ENCODE measurements around the gene MYO18A. TPM values are rescaled to one million over a fixed set of nuclear protein-coding genes. Genes with fewer than 3 reads are reported as not detected.

Gene MYO18A
- total and polyA plus RNA-seq, 2 donors from 2014 or later, result 25.6 to 60.7 TPM

DNA sequence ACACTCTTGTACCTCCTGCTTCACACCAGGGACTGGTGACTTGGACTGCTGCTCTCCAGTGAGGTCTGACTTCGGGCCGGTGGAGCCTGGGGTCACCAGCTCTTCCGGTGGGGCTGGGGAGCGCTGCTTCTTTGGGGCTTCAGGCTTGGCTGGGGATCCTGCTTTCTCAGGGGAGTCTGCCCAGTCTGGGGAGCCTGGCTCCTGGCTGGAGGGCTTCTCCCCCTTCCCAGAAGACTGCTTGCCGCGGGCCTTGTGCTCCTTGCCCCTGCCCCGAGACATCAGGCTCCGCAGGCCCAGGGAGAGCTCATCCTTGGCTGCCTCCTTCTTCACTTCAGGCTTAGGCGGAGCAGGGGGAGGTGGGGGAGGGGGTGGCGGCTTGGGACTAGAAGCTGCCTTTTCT is 52.4 kb downstream of the MYO18A start:
- Histone ChIP-seq H3K9ac (ENCODE audit: low read length in 3 of 3) (no peak overlapping the region), H3K4me1 (ENCODE audit: control insufficient read depth in 2 of 3, insufficient read depth in 2 of 3, low read depth in 1 of 3, low read length in 3 of 3) (peaks cover 0 to 4% (median 2%) of the 10 kb centered on the region in 3 donors), H3K27me3 (ENCODE audit: control insufficient read depth, insufficient read depth, low read length) (no peaks in the 10 kb centered on the region), H3K27ac (ENCODE audit: low read depth in 2 of 2, low read length in 2 of 2) (no peak overlapping the region), H3K9me3 (ENCODE audit: control insufficient read depth in 2 of 3, insufficient read depth in 1 of 3, low read length in 3 of 3) (no peaks in the 10 kb centered on the region), H3K4me3 (ENCODE audit: low read length in 3 of 3) (no peak overlapping the region), H3K36me3 (ENCODE audit: control insufficient read depth in 2 of 3, insufficient read depth in 3 of 3, low read length in 3 of 3) (peaks cover 0 to 7% (median 0%) of the 10 kb centered on the region in 3 donors)
- DNase-seq (no peak), FAIRE-seq (no peak)
- TF ChIP-seq, protein P1, sequence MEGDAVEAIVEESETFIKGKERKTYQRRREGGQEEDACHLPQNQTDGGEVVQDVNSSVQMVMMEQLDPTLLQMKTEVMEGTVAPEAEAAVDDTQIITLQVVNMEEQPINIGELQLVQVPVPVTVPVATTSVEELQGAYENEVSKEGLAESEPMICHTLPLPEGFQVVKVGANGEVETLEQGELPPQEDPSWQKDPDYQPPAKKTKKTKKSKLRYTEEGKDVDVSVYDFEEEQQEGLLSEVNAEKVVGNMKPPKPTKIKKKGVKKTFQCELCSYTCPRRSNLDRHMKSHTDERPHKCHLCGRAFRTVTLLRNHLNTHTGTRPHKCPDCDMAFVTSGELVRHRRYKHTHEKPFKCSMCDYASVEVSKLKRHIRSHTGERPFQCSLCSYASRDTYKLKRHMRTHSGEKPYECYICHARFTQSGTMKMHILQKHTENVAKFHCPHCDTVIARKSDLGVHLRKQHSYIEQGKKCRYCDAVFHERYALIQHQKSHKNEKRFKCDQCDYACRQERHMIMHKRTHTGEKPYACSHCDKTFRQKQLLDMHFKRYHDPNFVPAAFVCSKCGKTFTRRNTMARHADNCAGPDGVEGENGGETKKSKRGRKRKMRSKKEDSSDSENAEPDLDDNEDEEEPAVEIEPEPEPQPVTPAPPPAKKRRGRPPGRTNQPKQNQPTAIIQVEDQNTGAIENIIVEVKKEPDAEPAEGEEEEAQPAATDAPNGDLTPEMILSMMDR (IDR thresholded peaks at IDR 0.05; ENCODE audit: borderline replicate concordance, extremely low read depth, insufficient read depth), result no peak
- intact Hi-C loops (cut with DNase I), result no loop called here

DNA sequence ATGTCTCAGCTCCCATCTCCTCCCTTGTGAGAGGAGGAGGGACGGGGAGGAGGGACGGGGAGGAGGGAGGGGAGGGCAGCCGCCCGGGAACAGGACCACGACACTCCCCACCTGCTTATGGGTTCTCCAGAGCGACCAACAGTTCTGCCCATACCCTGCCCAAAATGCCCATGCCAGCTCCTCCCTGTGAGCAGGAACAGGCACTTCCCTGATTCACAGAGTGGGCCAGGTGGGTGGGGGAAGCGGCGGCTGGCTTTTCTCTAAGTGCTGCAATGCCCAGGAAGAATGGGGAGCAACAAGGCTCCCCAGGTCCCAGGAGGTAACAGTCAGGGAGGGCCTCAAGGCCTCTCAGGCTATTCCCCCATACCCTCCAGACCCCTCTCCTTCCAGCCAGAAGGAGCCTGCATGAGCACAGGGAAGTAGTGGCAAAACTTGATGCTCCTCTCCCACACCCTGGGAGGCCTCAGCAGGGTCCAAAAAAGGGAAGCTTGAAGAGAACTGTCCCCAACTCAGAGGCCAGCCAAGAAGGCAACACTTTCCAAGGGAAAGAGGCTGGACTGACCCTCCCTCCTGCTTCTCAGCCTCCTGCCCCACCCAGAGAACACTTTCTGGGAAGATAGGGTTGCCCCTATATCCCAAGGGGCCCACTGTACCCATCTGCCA is 53.8 kb downstream of the MYO18A start:
- intact Hi-C loops (cut with DNase I), result no loop called here
- no peak overlapping the region for H3K9ac ChIP-seq (ENCODE audit: low read length in 3 of 3)
- FAIRE-seq, result no peak
- no peak overlapping the region for H3K27ac ChIP-seq (ENCODE audit: low read depth in 2 of 2, low read length in 2 of 2)
- TF ChIP-seq, protein P1 (IDR thresholded peaks at IDR 0.05; ENCODE audit: borderline replicate concordance, extremely low read depth, insufficient read depth), result no peak
- H3K27me3 ChIP-seq (ENCODE audit: control insufficient read depth, insufficient read depth, low read length), result no peaks in the 10 kb centered on the region
- no peak overlapping the region for H3K4me3 ChIP-seq (ENCODE audit: low read length in 3 of 3)
- peaks cover 0 to 7% (median 4%) of the 10 kb centered on the region in 3 donors for H3K36me3 ChIP-seq (ENCODE audit: control insufficient read depth in 2 of 3, insufficient read depth in 3 of 3, low read length in 3 of 3)
- no peaks in the 10 kb centered on the region for H3K9me3 ChIP-seq (ENCODE audit: control insufficient read depth in 2 of 3, insufficient read depth in 1 of 3, low read length in 3 of 3)
- H3K4me1 ChIP-seq (ENCODE audit: control insufficient read depth in 2 of 3, insufficient read depth in 2 of 3, low read depth in 1 of 3, low read length in 3 of 3), result peaks cover 0 to 2% (median 0%) of the 10 kb centered on the region in 3 donors
- no peak for DNase-seq

DNA sequence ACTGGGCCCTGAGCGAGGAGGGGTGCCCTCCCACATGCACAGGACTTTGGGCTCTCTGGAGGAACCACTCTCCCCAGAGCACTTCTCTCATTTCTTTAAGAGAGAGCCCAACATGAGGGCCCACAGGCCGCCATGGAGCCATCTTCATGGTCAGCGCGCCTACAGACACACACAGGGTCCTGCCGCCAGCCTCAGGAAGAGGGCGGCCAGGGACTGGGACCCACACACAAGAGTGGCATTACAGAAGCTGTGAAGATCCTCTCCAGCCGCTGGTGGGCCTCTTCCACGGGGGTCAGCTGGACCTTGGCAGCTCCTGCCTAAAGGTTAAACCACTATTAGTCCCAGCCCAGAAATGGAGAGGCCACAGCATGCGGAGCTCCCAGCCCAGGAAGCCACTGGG is 54.5 kb downstream of the MYO18A start:
- H3K36me3 ChIP-seq (ENCODE audit: control insufficient read depth in 2 of 3, insufficient read depth in 3 of 3, low read length in 3 of 3), result peaks cover 0 to 14% (median 10%) of the 10 kb centered on the region in 3 donors
- H3K27me3 ChIP-seq (ENCODE audit: control insufficient read depth, insufficient read depth, low read length), result no peaks in the 10 kb centered on the region
- H3K9me3 ChIP-seq (ENCODE audit: control insufficient read depth in 2 of 3, insufficient read depth in 1 of 3, low read length in 3 of 3), result no peaks in the 10 kb centered on the region
- H3K4me3 ChIP-seq (ENCODE audit: low read length in 3 of 3), result no peak overlapping the region
- peaks cover 0 to 2% (median 0%) of the 10 kb centered on the region in 3 donors for H3K4me1 ChIP-seq (ENCODE audit: control insufficient read depth in 2 of 3, insufficient read depth in 2 of 3, low read depth in 1 of 3, low read length in 3 of 3)
- TF ChIP-seq, protein P1 (IDR thresholded peaks at IDR 0.05; ENCODE audit: borderline replicate concordance, extremely low read depth, insufficient read depth), result no peak
- H3K27ac ChIP-seq (ENCODE audit: low read depth in 2 of 2, low read length in 2 of 2), result no peak overlapping the region
- no peak for FAIRE-seq
- H3K9ac ChIP-seq (ENCODE audit: low read length in 3 of 3), result no peak overlapping the region
- DNase-seq, result no peak
- intact Hi-C loops (cut with DNase I), result no loop called here

Data from kidney (tissue), 14 donors.